ENCODE measurements around the gene BMPR1A.

DNA sequence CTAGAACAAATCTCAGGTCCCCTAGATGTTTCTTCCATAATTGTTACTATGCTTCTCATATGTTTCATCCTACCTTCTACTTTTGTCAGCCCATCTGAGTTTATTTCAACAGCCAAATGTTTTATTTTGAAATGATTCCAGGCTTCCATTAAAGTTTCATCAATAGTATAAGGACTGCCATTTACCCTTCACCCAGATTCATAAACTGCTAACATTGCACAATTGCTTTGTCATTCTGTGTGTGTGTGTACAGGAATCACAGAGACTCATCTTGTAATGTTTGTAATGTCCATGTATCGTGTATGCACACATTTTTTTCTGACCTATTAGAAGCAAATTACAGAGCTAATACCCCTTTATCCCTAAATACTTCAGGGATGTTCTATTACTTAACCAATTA lies 175.5 kb downstream of the BMPR1A start:
- no peak for TF ChIP-seq TAF1 (IDR thresholded peaks at IDR 0.05; ENCODE audit: borderline replicate concordance, insufficient read depth, low read length)
- no peak for TF ChIP-seq POLR2AphosphoS5 (IDR thresholded peaks at IDR 0.05; ENCODE audit: low read depth, low read length)
